ENCODE results near the gene DOP1B. TPM values are rescaled to one million over a fixed set of nuclear protein-coding genes. Genes with fewer than 3 reads are reported as not detected.
A peak's percentile ranks its signal among the peaks of the same experiment; 100 is the strongest.
"Not testable (repeated sequence)": the region's sequence is repeated elsewhere in the genome, so short reads cannot be mapped to it uniquely, and the experiment has no call there.

Gene DOP1B
- total RNA-seq, 1 donor from 2014 or later = 23.6 TPM

DNA sequence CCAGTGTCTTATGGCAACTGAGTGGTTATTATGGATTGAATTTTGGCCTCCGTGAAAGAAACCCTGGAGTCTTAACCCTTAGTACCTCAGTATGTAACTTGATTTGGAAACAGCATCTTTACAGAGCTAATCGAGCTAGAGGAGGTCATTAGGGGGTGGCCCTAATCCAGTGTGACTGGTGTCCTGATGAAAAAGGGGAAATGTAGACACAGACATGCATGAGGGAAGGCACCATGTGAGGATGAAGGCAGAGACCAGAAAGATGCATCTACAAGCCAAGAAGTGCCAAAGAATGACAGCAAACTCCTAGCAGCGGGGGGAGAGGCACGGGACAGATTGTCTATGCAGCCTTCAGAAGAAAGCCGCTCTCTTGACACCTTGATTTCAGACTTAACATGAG, 14.7 kb downstream of the DOP1B start:
- ATAC-seq (no peak), DNase-seq (ENCODE audit: low spot score) (no peak)

DNA sequence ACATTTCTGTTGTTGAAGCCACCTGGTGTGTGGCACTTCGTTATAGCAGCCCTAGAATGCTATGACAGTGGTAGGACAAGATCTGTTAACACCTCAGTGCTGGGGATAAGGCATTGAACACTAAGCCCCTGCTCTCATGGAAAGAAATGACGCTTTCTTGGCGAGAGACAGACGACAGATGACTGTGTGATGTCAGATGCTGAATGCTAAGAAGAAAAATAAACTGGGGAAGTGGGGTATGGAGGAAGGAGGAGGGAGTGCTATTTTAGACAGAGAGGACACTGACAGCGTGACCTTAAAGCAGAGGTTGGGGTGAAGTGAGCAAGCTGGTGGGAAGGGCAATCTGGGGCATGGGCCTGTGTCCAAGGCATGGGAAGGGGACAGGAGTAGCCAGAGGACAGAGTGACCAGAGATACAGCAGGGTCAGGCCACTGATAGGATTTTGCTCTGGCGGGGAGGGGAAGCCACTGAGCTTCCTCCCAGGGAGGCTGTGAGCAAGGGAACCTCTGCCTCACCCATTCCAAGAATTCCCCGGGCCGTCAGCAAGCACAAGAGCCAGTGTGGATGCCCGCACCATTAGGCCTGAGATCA, 15.2 kb downstream of the DOP1B start:
- ATAC-seq = peak; percentile 61

DNA sequence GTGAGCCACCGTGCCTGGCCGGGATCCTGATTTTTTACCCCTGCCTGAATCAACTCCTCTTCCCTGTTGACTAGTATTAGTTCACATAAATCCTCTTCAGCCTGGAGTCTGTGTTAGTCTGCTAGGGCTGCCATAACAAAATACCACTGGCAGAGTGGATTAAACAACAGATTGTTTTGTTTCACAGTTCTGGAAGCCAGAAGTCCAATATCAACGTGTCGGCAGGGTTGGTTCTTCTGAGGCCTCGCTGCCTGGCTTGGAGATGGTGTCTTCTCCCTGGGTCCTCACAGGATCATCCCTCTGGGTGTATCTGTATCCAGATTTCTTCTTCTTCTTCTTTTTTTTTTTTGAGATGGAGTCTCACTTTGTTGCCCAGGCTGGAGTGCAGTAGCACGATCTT, 18.2 kb downstream of the DOP1B start:
- DNase-seq (ENCODE audit: low spot score) (no peak), ATAC-seq (no peak)

More for the DNA sequence above, 15.2 kb downstream of the DOP1B start:
- DNase-seq (ENCODE audit: low spot score) = no peak

DNA sequence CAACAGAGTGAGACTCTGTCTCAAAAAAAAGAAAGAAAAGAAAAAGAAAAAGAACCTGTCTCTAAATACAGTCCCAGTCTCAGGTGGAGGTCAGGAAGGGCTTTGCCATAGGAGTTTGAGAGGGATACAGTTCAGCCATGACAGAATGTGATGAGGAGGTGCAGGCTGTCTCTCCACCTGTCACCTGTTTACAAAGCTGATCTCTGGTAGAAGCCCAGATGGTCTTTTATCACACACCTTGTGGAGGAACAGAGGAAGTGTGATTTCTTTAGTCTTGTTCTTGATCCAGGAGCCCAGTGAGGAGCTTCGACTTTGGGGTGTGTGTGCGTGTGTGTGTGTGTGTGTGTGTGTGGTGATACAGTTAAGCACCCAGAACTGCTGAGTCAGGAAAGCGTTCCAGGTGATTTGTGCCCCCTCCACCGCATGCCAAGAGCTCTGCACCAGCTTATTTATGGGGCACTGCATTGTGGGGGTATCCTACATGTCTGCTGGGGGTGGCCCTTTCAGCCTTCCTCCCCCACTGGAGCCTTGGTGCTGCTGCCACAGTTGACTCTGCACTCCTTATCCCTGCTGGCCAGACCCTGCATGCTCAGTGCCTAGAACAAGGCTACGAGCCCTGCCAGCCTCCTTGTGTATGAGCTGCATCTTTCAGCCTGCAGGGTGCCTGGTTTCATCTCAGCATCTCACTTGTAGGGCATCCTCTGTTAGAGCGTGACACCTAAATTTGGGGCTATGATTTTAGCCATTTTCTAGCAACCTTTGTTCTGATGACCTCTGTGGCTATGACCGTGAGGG, 19.3 kb downstream of the DOP1B start:
- DNase-seq (ENCODE audit: low spot score) = no peak
- no peak for ATAC-seq

DNA sequence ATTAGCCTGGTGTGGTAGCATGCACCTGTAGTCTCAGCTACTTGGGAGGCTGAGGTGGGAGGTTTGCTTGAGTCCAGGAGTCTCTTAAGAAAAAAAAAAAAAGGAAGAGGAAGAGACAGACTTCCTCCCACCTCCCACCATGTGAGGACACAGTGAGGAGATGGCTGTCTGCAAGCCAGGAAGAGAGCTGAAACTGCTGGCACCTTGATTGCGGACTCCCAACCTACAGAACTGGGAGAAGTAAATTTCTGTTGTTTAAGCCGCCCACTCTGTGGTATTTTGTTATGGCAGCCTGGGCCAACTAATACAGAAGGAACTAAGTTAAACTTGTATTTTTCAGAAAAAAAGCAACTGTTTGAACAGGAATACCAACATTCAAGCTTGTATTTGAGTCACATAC, 21.7 kb downstream of the DOP1B start:
- ATAC-seq (no peak), DNase-seq (ENCODE audit: low spot score) (no peak)

DNA sequence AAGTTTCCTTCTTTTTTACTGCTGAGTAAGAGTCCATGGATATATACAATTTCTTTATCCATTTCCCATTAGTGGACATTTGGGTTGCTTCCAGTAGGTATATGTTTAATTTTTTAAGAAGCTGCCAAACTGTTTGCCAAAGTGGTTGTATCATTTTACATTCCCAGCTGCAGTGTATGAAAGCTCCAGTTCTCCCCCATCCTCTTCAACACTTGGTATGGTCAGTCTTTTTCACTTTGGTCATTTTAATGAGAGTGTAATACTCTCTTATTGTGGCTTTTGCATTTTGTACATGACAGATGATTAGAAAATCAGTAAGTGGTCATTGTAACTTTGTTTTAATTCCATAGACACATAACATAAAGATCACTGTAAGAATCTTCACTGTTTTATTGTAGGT, 22.5 kb downstream of the DOP1B start:
- ATAC-seq (no peak), DNase-seq (ENCODE audit: low spot score) (no peak)

DNA sequence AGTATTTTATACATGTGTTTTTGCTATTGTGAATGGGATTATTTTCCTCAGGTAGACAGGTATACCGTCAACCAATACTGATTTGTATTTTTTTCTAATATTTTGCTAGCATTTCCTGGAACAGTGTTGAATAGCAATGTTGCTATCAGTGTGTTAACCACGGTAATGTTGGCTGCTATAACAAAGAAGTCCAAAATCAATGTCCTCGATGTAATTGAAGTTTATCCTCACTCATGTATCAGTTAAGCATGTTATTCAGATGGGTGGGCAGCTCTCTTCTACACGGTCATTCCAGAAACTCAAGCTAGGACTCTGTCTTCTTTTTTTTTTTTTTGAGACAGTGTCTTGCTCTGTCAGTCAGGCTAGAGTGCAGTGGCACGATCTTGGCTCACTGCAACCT, 24.3 kb downstream of the DOP1B start:
- no peak for DNase-seq (ENCODE audit: low spot score)
- no peak for ATAC-seq

DNA sequence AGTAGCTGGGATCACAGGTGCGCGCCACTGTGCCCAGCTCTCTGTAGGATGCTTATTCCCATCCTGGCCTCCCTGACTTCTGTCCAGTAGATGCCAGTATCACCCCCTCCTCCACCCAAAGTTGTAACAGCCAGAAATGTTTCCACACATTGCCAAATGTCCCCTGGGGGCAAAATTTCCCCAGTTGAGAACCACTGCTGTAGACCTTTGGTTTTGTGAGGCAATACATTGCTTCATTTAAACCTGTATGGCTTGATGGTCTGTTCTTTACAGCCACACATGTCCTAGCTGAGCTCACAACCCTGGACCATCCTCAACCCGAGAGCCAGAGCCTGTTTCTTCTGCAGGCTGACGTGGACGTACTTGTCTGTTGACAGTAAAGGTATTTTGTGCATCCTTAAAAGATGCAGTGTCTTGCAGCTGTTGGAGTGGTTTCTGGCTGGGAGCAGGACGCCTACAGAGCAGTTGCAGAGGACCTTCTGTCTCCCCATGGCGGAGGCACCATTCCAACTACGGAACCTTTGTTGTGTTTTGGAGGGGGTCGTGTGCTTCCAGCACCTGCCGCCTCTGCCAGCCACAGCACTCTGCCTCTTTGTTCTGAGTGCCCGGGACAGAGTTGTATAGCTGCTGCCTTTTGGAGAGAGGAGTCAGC, 26.6 kb downstream of the DOP1B start:
- DNase-seq (ENCODE audit: low spot score) (peak; percentile 75), ATAC-seq (peak; percentile 76)

DNA sequence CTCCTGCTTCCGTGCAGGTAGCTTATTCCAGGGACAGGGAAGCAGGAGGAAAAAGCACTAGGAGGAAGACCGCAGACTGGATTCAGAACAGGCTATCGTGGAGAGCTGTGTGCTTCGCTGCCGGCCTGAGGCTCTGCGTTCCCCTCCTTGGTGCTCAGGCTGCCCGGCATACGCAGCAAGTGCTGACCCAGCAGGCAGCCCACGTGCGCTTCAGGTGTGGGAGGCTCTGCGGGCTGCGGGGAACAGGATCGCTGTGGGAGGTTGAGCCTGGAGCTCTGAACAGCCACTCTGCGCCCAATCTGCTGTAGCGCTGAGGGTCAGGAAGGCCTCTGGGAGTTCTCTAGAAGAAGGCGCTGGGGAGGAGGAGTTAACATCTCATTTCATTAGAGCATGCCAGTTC, 27.9 kb downstream of the DOP1B start:
- no peak for ATAC-seq
- no peak for DNase-seq (ENCODE audit: low spot score)

DNA sequence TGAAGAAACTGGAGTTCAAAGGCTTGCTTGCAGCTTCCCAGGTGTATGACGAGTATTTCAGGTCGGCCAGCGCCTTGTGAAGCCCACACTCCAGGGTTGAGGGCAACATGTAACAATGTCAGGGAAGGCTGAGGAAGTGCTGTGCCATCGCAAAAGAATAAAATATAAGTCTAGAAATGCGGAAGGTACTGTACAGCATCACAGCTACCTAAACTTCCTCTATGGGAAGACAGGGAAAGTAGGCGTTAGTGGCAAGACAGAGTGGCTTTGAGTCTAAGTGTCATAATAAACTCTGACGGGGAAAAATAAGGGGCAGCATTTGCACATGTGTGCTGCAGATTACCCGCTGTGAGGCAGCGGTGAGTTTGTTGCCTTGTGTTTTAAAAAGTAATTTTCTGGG, 28.9 kb downstream of the DOP1B start:
- ATAC-seq = no peak
- no peak for DNase-seq (ENCODE audit: low spot score)

DNA sequence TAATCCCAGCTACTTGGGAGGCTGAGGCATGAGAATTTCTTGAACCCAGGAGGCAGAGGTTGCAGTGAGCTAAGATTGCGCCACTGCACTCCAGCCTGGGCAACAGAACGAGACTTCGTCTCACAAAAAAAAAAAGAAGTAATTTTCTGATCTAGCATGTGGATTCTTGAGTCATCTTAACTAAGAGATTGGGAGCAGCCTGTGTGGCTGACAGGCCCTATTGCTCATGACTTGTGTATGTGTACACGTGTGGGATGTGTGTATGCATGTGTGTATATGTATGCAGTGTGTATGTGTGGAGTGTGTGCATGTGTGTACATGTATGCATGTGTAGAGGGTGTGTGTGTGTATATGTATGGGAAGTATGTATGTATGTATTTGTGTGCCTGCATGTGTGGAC, 29.5 kb downstream of the DOP1B start:
- DNase-seq (ENCODE audit: low spot score) = no peak
- no peak for ATAC-seq

DNA sequence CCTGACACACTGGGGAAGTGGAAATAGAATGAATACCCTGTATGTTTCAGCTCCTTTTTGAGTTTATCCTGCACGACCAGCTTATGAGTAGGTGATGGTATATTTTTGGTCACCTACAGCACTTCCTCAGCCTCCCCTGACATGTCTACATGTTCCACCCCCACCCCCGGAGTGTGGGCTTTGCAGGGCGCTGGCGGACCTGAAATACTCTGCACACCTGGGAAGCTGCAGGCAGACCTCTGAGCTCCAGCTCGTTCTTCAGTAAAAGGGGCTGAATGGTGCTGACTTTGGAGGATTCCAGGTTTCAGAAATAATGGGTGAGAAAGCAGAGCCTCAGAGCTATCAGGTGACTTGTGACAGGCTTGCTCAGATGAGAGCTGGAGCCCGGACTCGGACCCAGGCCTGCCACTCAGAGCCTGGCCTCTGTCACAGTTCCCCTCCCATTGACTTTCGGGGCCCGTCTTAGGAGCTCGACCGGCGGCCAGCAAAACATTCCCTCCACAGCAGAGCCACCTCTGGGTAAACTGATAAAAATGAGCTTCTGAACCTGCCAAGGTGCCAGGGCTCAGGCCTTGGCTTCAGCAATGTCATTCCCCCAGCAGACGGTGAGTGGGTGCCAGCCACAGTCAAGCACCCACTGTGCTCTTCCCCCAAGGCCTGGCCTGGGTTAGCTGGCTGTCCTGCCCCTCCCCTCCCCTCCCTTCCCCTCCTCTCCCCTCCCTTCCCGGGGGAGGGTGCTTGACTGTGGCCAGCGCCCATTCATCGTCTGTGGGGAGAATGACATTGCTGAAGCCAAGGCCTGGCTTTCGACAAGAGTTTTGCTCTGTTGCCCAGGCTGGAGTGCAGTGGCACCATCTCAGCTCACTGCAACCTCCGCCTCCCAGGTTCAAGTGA, 30.1 kb downstream of the DOP1B start:
- ATAC-seq (peak; percentile 2), DNase-seq (ENCODE audit: low spot score) (no peak)

DNA sequence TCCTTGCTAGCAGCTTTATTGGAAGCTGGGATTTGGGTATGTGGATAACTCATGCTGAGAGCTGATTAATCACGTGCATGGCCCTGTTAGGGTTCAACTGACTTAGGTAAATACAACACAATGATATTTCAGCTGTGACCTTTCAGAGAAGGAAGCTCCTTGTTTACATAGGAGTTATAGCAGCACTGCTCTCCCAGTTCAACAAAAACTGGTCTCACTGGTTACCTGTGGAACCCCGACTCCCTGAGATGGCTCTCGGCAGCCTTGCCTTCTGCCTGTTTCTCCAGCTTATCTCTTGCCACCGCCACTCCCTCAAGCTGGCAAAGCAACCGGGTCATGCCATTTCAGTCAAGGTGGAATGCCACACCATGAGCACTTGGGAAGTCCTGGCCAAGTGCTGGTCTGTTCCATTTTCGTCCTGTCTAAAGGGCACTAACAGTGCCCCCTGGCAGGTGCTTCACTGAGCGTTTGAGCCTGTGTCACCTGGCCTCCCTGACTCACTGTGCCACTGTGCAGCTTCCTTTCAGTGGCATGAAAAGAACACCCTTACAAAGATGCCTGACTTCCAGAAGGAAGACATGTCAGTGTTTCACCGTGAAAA, 31.6 kb downstream of the DOP1B start:
- DNase-seq (ENCODE audit: low spot score) (peak; percentile 91), ATAC-seq (peak; percentile 95)

DNA sequence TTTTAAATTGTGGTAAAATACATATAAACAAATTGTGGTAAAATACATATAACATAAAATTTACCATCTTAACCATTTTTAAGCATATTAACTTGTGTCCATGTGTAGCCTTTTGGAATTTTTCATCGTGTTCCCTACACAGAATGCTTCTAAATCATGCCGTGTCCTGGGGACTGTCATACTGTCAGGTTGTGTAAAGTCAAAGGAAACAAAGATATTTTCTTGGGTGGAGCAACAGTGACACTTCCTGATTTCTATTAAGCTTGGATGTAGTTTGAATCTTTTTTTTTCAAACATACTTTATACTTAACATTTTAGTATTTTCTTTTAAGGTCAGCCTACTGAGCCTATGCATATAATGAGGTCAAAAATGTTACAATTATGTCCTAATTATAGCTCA, 32.3 kb downstream of the DOP1B start:
- no peak for ATAC-seq
- DNase-seq (ENCODE audit: low spot score) = no peak

DNA sequence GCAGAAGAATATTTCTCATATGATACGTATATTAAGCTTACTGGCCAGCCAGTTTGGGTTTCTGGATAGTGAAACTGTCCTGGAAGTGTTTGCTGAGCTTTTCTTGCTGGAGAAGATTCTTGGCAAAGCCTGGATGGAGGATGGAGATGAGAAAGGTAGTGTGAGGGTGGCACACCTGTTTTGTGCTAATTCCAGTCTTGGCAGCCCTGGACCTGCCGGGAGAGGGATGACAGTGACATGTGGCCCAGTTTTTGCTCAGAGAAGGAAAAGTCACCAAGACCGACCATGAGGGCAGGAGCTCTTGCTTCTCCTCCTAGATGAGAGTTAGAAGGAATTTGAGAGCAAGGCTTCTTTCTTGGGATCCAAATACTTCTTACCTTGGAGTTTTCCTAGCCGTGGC, 34.1 kb downstream of the DOP1B start:
- no peak for ATAC-seq
- no peak for DNase-seq (ENCODE audit: low spot score)

DNA sequence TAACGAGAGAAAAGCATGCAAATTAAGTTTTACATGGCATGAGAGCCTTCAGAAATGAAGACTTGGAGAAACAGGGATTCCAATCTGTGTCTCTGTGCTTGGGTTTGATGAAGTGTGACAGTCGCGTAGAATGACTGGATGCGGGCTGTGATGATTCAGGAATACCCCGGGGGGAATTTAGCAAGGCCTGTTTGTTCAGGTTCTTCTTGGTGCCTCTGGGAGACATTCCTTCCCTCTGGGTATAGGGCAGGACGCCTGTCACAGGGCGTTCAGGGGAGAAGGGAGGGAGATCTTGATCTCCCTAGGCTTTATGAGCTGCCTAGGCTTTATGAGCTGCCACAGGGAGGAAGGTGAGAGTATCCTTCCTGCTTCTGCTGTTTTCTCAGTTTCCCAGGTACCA, 36.6 kb downstream of the DOP1B start:
- ATAC-seq (no peak), DNase-seq (ENCODE audit: low spot score) (no peak)

DNA sequence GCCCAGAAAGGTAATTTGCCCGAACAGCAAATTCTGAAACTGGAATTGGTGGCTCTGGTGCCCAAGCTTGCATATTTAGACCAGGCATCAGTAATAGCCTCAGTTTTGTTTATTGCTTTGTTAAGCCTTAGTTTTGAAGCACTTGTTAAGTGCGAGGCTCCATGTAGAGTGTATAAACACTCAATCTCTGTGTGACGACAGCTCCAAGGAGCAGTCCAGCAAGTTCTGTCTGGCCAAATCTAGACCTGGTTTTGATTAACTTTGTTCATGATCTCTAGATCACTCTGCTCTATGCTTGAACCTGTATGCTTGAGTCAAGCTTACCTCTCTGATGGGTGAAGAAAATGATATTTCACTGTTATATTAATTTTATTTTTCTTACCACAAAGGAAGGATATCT, 37.4 kb downstream of the DOP1B start:
- no peak for DNase-seq (ENCODE audit: low spot score)
- no peak for ATAC-seq

DNA sequence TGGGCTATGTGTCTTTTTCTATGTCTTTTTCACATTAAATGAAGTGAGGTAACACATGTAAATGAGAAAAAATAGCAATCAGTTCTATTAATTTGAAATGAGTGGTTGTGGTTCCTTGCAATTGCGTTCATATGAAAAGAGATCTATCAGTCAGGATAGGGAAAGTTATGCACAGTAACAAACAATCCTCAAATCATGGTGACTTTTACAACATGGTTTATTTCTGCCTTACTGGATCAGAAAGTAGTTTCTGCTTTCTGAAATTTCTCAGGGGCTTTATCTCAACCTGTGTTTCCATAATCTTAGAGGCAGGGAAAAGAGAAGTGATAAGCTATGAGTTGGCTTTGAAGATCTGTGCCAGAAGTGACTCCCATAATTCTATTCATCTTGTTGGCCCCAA, 39.0 kb downstream of the DOP1B start:
- DNase-seq (ENCODE audit: low spot score) (no peak), ATAC-seq (no peak)

DNA sequence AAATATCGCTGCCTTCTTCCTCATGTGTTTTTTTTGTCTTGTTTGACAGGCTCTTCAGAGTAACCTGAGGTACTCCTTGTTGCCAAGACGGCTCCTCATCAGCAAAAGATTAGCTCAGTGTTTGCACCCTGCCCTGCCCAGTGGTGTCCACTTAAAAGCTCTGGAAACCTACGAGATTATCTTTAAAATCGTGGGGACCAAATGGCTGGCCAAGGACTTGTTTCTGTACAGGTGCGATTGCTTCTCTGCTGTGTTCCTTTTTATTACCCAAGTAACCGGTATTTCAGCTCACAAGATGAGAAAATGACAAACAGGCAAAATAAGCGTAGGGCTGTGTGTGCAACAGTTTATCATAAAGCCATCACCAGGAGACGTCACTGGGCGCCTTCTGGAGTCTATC, 42.4 kb downstream of the DOP1B start:
- ATAC-seq = no peak
- no peak for DNase-seq (ENCODE audit: low spot score)

DNA sequence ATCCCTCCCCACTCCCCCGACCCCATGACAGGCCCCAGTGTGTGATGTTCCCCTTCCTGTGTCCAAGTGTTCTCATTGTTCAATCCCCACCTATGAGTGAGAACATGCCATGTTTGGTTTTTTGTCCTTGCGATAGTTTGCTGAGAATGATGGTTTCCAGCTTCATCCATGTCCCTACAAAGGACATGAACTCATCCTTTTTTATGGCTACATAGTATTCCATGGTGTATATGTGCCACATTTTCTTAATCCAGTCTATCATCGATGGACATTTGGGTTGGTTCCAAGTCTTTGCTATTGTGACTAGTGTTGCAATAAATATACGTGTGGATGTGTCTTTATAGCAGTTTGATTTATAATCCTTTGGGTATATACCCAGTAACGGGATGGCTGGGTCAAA, 43.0 kb downstream of the DOP1B start:
- not testable (repeated sequence) for DNase-seq (ENCODE audit: low spot score); ATAC-seq

DNA sequence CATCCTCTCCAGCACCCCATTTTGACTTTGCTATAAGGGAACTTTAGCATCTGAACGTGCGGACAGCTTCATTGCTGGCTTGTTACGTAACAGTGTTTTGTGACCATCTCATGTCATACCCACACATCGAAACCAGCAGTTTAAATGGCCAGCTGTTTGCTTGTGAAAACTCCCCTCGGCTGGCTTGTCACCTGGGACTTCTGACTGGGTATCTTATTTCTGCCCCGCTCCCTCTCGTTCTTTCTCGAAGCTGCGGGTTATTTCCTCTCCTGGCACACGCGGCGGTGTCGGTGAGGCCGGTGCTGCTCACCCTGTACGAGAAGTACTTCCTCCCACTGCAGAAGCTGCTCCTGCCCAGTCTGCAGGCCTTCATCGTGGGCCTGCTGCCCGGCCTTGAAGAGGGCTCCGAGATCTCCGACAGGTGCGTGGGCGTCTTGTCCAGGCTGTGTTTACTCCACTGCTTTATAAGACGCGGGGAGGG, 43.5 kb downstream of the DOP1B start:
- DNase-seq (ENCODE audit: low spot score) (peak; percentile 66), ATAC-seq (peak; percentile 36)

Measured in left lobe of liver (tissue), 2 donors.